ENCODE measurements around the gene ZFAND3. TPM values are rescaled to one million over a fixed set of nuclear protein-coding genes. Genes with fewer than 3 reads are reported as not detected.

ZFAND3 gene, protein sequence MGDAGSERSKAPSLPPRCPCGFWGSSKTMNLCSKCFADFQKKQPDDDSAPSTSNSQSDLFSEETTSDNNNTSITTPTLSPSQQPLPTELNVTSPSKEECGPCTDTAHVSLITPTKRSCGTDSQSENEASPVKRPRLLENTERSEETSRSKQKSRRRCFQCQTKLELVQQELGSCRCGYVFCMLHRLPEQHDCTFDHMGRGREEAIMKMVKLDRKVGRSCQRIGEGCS
- 51.9 to 66.8 TPM (median 56.4 TPM) in 5 replicates for total RNA-seq (2022; extraction: Qiagen RNA extraction; ENCODE audit: low read depth)

DNA sequence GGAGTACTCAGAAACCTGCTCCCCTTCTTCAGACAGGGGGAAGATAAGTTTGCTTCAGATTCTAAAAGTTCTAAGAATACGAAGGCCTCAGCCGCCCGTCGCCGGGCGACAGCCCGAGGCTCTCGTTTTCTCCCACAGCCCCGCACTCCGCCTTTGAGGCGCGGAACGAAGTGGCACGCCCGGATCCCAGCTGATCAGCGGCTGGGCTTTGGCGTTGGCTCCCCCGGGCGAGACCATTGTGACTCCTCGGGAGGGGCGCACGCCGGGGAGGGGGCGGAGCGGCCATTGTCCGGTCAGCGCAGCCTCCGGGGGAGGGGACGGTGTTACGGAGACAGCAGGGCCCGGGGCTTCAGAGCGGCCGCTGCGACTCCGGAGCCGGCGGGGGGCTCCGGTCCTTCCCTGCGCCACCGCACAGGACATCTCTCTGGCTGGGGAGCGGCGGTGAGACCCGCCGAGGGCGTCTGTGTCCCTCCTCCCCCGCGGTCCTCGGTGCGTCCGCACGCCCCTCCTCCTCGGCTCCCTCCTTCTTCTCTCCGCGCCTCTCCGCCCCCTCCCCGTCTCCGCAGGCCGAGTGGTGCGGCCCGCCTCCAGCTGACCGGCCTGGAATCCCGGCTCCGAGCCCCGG, at the start of gene ZFAND3:
Gene ZFAND3 (plus strand): TSS at position 551 of the 625 bp plus-strand sequence. CDS start 219 bp downstream, outside the sequence.

Other genes starting within 250 kb of the ZFAND3 start
- gene MDGA1, start 121.8 kb upstream of the ZFAND3 start, total RNA-seq (2022; extraction: Qiagen RNA extraction; ENCODE audit: low read depth), result 6.0 to 8.1 TPM (median 7.5 TPM) in 5 replicates